ENCODE data around the gene ARGLU1.

DNA sequence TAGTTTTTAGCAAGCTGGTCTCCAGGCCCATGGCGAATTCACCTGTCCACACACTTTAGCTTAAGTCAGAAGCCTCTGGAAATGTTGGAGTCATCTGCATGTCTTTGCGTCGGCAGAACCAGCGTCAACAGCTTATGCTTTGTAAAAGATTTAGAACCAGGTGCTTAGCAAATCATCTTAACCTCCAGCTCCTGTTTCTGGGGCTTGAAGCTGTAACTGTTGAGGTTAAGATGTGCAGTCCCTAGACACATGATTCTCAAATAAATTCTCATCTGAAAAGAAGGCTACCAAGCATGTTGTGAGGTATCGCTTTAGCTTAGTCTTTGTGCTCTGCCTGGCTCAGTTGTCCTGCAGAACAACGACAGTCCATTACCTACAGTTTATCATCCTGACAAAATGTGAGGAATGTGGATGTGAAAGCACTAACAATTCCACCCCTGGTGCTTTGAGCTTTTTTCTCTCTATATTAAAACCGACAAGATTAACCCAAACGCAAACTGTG lies 36.9 kb downstream of the ARGLU1 start:
- TF ChIP-seq, protein P1, sequence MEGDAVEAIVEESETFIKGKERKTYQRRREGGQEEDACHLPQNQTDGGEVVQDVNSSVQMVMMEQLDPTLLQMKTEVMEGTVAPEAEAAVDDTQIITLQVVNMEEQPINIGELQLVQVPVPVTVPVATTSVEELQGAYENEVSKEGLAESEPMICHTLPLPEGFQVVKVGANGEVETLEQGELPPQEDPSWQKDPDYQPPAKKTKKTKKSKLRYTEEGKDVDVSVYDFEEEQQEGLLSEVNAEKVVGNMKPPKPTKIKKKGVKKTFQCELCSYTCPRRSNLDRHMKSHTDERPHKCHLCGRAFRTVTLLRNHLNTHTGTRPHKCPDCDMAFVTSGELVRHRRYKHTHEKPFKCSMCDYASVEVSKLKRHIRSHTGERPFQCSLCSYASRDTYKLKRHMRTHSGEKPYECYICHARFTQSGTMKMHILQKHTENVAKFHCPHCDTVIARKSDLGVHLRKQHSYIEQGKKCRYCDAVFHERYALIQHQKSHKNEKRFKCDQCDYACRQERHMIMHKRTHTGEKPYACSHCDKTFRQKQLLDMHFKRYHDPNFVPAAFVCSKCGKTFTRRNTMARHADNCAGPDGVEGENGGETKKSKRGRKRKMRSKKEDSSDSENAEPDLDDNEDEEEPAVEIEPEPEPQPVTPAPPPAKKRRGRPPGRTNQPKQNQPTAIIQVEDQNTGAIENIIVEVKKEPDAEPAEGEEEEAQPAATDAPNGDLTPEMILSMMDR (IDR thresholded peaks at IDR 0.05): no peak
- TF ChIP-seq POLR2A (IDR thresholded peaks at IDR 0.05): no peak
